ENCODE measurements around the gene SAA4. TPM values are rescaled to one million over a fixed set of nuclear protein-coding genes. Genes with fewer than 3 reads are reported as not detected.
"Not testable (repeated sequence)": the region's sequence is repeated elsewhere in the genome, so short reads cannot be mapped to it uniquely, and the experiment has no call there.

SAA4 gene
- polyA plus RNA-seq, 5 donors, result 0.25 TPM; not detected in 4

- not testable (repeated sequence) for DNase-seq
These were observed 46.9 kb downstream of the SAA4 start for GRCh38 chr11:18189476-18190245.

GRCh38 chr11:18188796-18189195 is 47.8 kb downstream of the SAA4 start:
- no peak for DNase-seq

Other genes starting within 250 kb of the SAA4 start
- 10 to 100 TPM; 16.1 to 20.6 (median 17.9) TPM for gene SERGEF, start 223.8 kb downstream of the SAA4 start, polyA plus RNA-seq (ENCODE audit: insufficient read depth in 1 of 5, insufficient read length in 5 of 5, low replicate concordance in 1 of 5)
- gene TPH1, start 190.5 kb downstream of the SAA4 start, polyA plus RNA-seq (ENCODE audit: insufficient read depth in 1 of 5, insufficient read length in 5 of 5, low replicate concordance in 1 of 5), result 1 to 10 TPM; 1.3 to 2.8 (median 2.4) TPM
- gene SAAL1, start 130.7 kb downstream of the SAA4 start, polyA plus RNA-seq (ENCODE audit: insufficient read depth in 1 of 5, insufficient read length in 5 of 5, low replicate concordance in 1 of 5), result 10 to 100 TPM; 29.5 to 44.7 (median 37.5) TPM
- not detected for gene MRGPRX3, start 104.2 kb downstream of the SAA4 start, polyA plus RNA-seq (ENCODE audit: insufficient read depth in 1 of 5, insufficient read length in 5 of 5, low replicate concordance in 1 of 5)
- gene MRGPRX4, start 64.0 kb downstream of the SAA4 start, polyA plus RNA-seq (ENCODE audit: insufficient read depth in 1 of 5, insufficient read length in 5 of 5, low replicate concordance in 1 of 5), result not detected
- gene SAA2, start 11.9 kb upstream of the SAA4 start, polyA plus RNA-seq (ENCODE audit: insufficient read depth in 1 of 5, insufficient read length in 5 of 5, low replicate concordance in 1 of 5), result under 1 TPM in 3 of 5 donors, not detected in 2; 0.10 to 0.24 (median 0.18) TPM
- not detected for gene SAA1, start 29.5 kb upstream of the SAA4 start, polyA plus RNA-seq (ENCODE audit: insufficient read depth in 1 of 5, insufficient read length in 5 of 5, low replicate concordance in 1 of 5)
- 10 to 100 TPM; 14.9 to 26.9 (median 21.6) TPM for gene HPS5, start 85.3 kb upstream of the SAA4 start, polyA plus RNA-seq (ENCODE audit: insufficient read depth in 1 of 5, insufficient read length in 5 of 5, low replicate concordance in 1 of 5)
- gene GTF2H1, start 85.8 kb upstream of the SAA4 start, polyA plus RNA-seq (ENCODE audit: insufficient read depth in 1 of 5, insufficient read length in 5 of 5, low replicate concordance in 1 of 5), result 10 to 100 TPM; 48.3 to 76.9 (median 68.6) TPM
- 100 to 1,000 TPM; 282 to 426 (median 384) TPM for gene LDHA, start 157.8 kb upstream of the SAA4 start, polyA plus RNA-seq (ENCODE audit: insufficient read depth in 1 of 5, insufficient read length in 5 of 5, low replicate concordance in 1 of 5)
- 1 to 10 TPM in 1 of 5 donors, under 1 TPM in 1, not detected in 3; 0.05 to 1.4 TPM for gene LDHC, start 175.5 kb upstream of the SAA4 start, polyA plus RNA-seq (ENCODE audit: insufficient read depth in 1 of 5, insufficient read length in 5 of 5, low replicate concordance in 1 of 5)
- gene LDHAL6A, start 219.1 kb upstream of the SAA4 start, polyA plus RNA-seq (ENCODE audit: insufficient read depth in 1 of 5, insufficient read length in 5 of 5, low replicate concordance in 1 of 5), result 1 to 10 TPM in 2 of 5 donors, under 1 TPM in 3; 0.27 to 1.2 (median 0.69) TPM

All from right lung (tissue), 5 donors.